ENCODE data around the gene ZNF521.

ZNF521 gene

GRCh38 chr18:25175558-25176517 lies 176.1 kb downstream of the ZNF521 start:
- in situ Hi-C loops (cut with MboI; ENCODE audit: low sequenced_read_pairs): no loop called here

DNA sequence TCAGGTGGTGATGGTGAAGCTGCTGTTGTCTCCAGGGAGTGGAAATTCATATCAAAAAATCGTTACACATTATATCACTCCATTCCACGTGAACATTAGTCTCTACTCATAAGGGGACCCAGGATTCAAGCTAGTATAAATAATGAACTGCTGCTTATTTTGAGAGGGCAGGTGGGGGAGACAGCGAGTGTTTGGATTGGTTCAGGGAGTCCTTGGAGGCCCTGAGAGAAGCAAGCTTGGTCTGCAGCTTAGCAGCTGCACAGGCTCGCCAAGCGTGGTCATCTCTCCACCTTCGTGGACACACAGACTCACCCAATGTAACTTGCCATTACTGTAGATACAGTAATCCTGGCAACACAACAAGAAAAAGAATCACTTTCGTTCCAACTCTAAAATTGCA lies 177.6 kb downstream of the ZNF521 start:
- in situ Hi-C loops (cut with MboI; ENCODE audit: low sequenced_read_pairs): no loop called here

GRCh38 chr18:25171334-25171733 lies 180.6 kb downstream of the ZNF521 start:
- in situ Hi-C loops (cut with MboI; ENCODE audit: low sequenced_read_pairs): no loop called here

GRCh38 chr18:25170402-25170801 lies 181.6 kb downstream of the ZNF521 start:
- in situ Hi-C loops (cut with MboI; ENCODE audit: low sequenced_read_pairs): no loop called here

- in situ Hi-C loops (cut with MboI; ENCODE audit: low sequenced_read_pairs): no loop called here
Measured at GRCh38 chr18:25169701-25170100, 182.3 kb downstream of the ZNF521 start.

GRCh38 chr18:25167612-25168410 lies 184.2 kb downstream of the ZNF521 start:
- in situ Hi-C loops (cut with MboI; ENCODE audit: low sequenced_read_pairs): no loop called here

GRCh38 chr18:25166113-25166512 lies 185.9 kb downstream of the ZNF521 start:
- in situ Hi-C loops (cut with MboI; ENCODE audit: low sequenced_read_pairs): no loop called here

DNA sequence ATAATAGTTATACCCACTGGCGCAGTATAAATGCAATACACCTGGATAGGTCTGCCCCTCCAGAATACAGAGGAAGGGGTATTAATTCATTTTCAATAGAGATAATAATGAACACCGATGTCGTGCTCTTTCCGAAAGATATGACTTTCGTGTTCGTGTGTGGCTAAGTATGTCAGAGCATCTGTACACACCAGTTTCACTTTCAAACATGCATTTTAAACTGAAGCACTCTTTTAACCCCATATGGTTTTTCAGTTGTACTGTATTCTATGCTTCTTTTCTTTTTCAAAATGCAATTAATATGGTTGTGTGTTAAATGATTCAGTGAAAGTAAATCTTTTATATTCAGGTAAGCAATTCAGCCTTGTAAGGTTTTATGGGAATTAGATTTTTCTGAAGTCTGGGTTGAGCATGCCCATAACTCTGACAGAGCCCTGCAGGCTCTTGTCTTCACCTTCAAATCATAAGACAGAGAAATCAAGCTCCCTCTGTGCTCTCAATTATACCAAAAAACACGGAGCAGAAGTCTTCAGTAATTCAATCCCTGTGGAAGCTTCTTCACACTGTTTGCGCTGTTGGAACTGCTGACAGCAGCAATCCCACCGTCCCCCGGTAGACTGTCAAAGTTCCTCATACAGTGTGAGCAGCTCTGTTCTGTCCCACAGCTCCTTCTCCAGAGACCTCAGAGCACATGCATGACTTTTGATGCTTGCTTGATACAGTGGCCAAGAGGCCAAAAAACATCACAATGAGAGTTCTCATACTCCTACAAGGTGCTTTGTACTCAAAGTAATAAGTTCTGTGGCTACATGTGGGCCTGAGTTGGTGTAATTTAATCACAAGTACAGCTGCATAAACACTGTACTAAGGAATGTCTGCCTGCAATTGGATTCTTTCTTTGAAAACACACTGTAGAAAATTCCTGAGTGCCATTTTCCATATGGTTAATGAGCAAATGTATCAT lies 186.8 kb downstream of the ZNF521 start:
- in situ Hi-C loops (cut with MboI; ENCODE audit: low sequenced_read_pairs): no loop called here

DNA sequence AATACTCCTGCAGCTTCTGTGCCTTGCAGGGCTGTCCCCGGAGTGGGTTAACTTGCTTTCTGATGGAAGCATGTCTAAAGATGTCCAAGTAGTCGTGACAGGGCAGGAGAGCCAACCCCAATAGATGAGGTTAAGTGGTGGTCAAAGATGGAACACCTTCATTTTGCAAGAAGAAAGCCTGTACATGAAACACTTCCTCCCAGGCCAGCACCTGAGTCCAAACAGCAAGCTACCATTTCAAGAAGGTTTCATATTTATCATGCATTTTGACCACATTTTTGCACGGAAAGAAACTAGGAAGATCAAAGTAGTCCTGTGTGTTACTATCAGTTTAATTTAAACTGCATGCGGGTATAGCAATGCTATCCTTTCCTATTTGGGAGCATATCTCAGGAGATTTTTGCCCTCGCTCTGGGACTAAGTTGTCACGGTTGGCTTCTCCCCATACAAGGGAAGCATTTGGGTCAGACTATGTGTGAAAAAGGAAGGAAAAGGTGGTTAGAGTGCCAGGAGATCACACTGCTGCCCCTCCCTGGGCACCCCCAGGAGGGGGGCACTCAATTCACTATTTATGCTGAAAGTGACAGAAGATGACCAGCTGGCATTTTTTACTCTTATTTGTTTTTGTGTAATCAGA lies 187.6 kb downstream of the ZNF521 start:
- in situ Hi-C loops (cut with MboI; ENCODE audit: low sequenced_read_pairs): no loop called here

DNA sequence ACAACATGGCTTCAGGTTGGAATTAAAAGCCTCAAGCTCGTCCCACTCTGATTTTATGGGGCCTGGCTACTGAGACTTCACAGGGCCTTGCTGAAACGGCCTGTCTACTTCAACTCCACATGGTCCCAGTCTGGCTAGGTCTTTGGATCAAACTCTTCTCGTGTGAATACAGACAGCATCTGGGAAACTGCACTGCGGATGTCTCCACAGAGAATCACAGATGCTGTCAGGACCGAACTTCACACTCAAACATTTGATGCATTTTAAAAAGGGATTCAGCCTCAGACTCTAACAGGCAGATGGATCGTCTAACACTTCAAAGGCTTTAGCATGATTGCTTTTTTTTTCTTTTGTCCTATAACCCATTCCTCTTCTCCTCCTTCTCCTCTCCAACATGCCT lies 198.5 kb downstream of the ZNF521 start:
- in situ Hi-C loops (cut with MboI; ENCODE audit: low sequenced_read_pairs): no loop called here

- in situ Hi-C loops (cut with MboI; ENCODE audit: low sequenced_read_pairs): no loop called here
Measured at GRCh38 chr18:25147877-25148488, 204.0 kb downstream of the ZNF521 start.

GRCh38 chr18:25146512-25146910 lies 205.5 kb downstream of the ZNF521 start:
- in situ Hi-C loops (cut with MboI; ENCODE audit: low sequenced_read_pairs): no loop called here

DNA sequence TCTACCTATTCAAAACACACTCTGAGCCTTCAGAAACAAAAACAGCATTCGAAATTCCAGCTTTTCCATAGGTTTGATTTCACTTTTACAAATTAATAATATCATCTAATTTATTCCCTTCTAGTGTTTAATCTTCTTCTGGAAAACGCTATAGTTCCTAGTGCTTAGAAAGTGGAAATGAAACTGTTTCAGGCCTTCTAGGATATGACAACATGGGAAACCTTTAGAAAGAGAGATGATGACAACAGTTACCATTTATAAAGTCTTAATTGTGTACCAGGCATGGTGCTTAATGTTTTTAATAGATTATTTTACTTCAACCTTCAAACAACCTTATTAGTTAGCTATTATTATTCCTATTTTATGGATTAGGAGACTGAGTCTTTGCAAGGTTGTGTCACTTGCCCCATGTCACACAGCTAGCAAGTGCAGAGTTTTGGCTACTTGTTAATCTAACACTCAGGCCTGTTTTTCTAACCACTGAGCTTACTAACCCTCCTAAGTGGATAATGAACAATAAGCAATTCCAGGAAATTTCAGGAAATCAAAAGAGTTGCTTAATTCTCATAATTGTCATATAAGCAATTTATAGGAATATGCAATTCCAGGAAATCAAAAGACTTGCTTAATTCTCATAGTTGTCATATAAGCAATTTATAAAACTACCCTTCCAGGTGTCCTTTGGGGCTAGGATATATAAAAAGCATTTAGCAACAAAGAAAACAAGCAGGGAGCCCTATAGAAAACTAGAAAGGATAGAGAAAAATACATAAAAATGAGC lies 206.0 kb downstream of the ZNF521 start:
- in situ Hi-C loops (cut with MboI; ENCODE audit: low sequenced_read_pairs): no loop called here

DNA sequence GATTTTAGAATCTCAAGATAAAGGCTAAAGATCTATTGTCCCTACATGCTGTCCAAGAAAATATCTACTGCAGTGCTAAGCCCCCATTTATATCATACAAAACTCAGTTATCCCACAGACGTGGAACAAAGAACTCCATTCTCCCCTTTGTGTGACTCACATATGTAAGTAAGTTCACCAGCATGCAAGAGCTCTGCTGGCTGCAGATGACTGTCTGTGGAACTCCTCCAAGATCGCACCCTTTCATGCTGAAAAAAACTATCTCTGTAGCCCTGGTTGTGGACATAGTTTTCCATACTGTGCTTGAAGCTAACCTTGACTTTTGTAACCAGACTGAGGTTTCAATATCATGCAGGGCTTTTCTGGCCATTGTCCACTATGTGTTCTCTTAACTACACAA lies 207.1 kb downstream of the ZNF521 start:
- in situ Hi-C loops (cut with MboI; ENCODE audit: low sequenced_read_pairs): no loop called here

DNA sequence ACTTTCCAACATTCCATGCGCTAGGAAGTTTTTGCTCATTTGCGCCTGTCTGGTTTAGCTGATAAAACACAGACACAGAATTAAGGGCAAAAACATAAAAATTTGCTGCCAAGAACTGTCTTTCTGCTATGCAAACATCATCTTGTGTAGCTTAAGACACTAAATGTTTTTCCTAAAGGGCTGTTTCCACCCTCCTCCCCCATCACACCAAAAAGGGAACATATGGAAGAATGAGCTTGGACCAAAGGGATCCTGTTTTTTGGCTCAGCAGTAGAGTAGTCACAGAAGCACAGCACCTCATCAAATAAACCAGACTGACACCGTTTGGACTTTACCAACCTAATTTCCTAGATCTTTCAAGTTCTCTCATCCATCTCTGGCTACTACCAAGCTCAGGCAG lies 210.1 kb downstream of the ZNF521 start:
- in situ Hi-C loops (cut with MboI; ENCODE audit: low sequenced_read_pairs): no loop called here

DNA sequence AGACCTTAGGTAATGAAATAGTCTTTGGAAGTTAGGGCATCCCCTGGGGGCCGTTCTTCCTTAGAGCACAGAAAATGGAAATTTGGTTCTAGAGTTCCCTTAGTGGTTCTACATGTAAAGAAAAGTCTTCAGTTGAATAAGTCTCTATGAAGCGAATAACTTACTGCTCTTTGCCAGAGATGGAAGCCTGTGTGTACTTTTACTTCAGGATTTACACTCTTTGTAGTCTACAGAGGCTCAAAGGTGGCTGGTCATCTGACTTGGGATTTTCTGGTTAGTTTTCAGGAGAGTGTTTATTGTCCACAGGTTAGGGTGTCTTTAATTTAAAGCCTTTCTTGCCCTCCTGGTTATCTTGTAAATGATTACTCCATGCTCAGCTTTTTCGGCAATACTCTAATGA lies 210.6 kb downstream of the ZNF521 start:
- in situ Hi-C loops (cut with MboI; ENCODE audit: low sequenced_read_pairs): no loop called here

GRCh38 chr18:25140962-25141308 lies 211.0 kb downstream of the ZNF521 start:
- in situ Hi-C loops (cut with MboI; ENCODE audit: low sequenced_read_pairs): no loop called here

- in situ Hi-C loops (cut with MboI; ENCODE audit: low sequenced_read_pairs): no loop called here
Measured at GRCh38 chr18:25140124-25140961, 211.6 kb downstream of the ZNF521 start.

DNA sequence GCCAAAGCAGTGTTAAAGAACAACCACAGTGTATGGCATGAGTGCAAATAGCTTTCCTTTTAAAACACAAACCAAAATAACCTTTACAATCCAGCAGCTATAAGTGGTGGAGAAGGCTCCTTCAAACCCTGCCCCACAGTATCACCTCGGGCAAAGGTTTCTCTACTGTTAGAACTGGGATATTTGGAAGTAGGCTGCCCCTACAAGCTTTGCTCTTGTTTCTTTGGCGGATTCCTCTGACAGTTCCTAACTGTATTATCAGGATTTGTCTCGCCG lies 214.8 kb downstream of the ZNF521 start:
- in situ Hi-C loops (cut with MboI; ENCODE audit: low sequenced_read_pairs): no loop called here
